HUES64 (cell line): ENCODE measurements around the gene CYLD.
A peak's percentile ranks its signal among the peaks of the same experiment; 100 is the strongest.

Experiments used
- H3K27ac ChIP-seq: 2 replicates; pipeline ENCODE4 v1.7.0; 2013; ENCODE audit warnings: low read depth, low read length, inconsistent platforms
- H3K27me3 ChIP-seq: 2 replicates; pipeline ENCODE4 v1.6.1; 2013; ENCODE audit warnings: mild to moderate bottlenecking, low read length; ENCODE audit not compliant: insufficient read depth
- H3K36me3 ChIP-seq: 2 replicates; pipeline ENCODE4 v1.6.1; 2013; ENCODE audit warnings: mild to moderate bottlenecking, low read length; ENCODE audit not compliant: insufficient read depth
- H3K4me1 ChIP-seq: 2 replicates; pipeline ENCODE4 v1.6.1; 2013; ENCODE audit warnings: mild to moderate bottlenecking, low read length, moderate library complexity; ENCODE audit not compliant: insufficient read depth
- H3K4me3 ChIP-seq: 2 replicates; pipeline ENCODE4 v1.5.1; 2013; ENCODE audit warnings: mild to moderate bottlenecking, low read length, moderate library complexity
- H3K9ac ChIP-seq: 2 replicates; pipeline ENCODE4 v1.6.1; 2013; ENCODE audit warnings: mild to moderate bottlenecking, low read depth, low read length
- H3K9me3 ChIP-seq: 2 replicates; pipeline ENCODE4 v1.6.1; 2013; ENCODE audit warnings: low read depth, low read length; ENCODE audit not compliant: insufficient read depth
- WGBS: fragments of 150-250, 120-280 bp; methylation state at CpG from one replicate; pipeline ENCODE4 v1.1.7; 2013; ENCODE audit warnings: missing lambda C conversion rate; 5-methylcytosine and 5-hydroxymethylcytosine counted together

Gene CYLD

GRCh38 chr16:50789757-50790156 lies 47.9 kb downstream of the CYLD start:
- Histone ChIP-seq H3K36me3 (no peaks in the 10 kb centered on the region), H3K27me3 (no peaks in the 10 kb centered on the region)

GRCh38 chr16:50791522-50791921 lies 49.6 kb downstream of the CYLD start:
- no peaks in the 10 kb centered on the region for H3K36me3 ChIP-seq
- 98% methylated on average over 2 of the region's 2 CpGs for WGBS
- H3K4me3 ChIP-seq = no peak overlapping the region
- H3K9ac ChIP-seq = no peak overlapping the region
- H3K9me3 ChIP-seq = peaks cover 15% of the 10 kb centered on the region
- H3K4me1 ChIP-seq = no peaks in the 10 kb centered on the region
- H3K27me3 ChIP-seq = no peaks in the 10 kb centered on the region
- no peak overlapping the region for H3K27ac ChIP-seq

More at GRCh38 chr16:50789757-50790156, 47.9 kb downstream of the CYLD start:
- peaks cover 15% of the 10 kb centered on the region for H3K9me3 ChIP-seq
- no peaks in the 10 kb centered on the region for H3K4me1 ChIP-seq
- no peak overlapping the region for H3K4me3 ChIP-seq
- no peak overlapping the region for H3K27ac ChIP-seq
- no peak overlapping the region for H3K9ac ChIP-seq

- H3K4me1 ChIP-seq = no peaks in the 10 kb centered on the region
- H3K36me3 ChIP-seq = no peaks in the 10 kb centered on the region
- H3K27ac ChIP-seq = no peak overlapping the region
- WGBS = 90% methylated on average over 1 of the region's 1 CpG
- no peaks in the 10 kb centered on the region for H3K9me3 ChIP-seq
- no peaks in the 10 kb centered on the region for H3K27me3 ChIP-seq
- H3K4me3 ChIP-seq = no peak overlapping the region
- H3K9ac ChIP-seq = no peak overlapping the region
These were observed 54.9 kb downstream of the CYLD start for GRCh38 chr16:50796829-50797228.

GRCh38 chr16:50797456-50797855 lies 55.6 kb downstream of the CYLD start:
- Histone ChIP-seq H3K9me3 (no peaks in the 10 kb centered on the region), H3K4me3 (no peak overlapping the region), H3K27me3 (no peaks in the 10 kb centered on the region), H3K4me1 (no peaks in the 10 kb centered on the region), H3K27ac (no peak overlapping the region), H3K36me3 (no peaks in the 10 kb centered on the region), H3K9ac (no peak overlapping the region)
- 95% methylated on average over 2 of the region's 2 CpGs for WGBS

GRCh38 chr16:50800074-50800473 lies 58.2 kb downstream of the CYLD start:
- no peak overlapping the region for H3K4me3 ChIP-seq
- H3K27me3 ChIP-seq = no peaks in the 10 kb centered on the region
- no peak overlapping the region for H3K27ac ChIP-seq
- 89% methylated on average over 4 of the region's 4 CpGs for WGBS
- peaks cover 5% of the 10 kb centered on the region; the same call in 1 of the 2 replicates for H3K4me1 ChIP-seq
- no peak overlapping the region for H3K9ac ChIP-seq
- no peaks in the 10 kb centered on the region for H3K36me3 ChIP-seq
- no peaks in the 10 kb centered on the region for H3K9me3 ChIP-seq

- Histone ChIP-seq H3K27ac (no peak overlapping the region), H3K9me3 (no peaks in the 10 kb centered on the region), H3K27me3 (no peaks in the 10 kb centered on the region), H3K4me3 (no peak overlapping the region), H3K36me3 (no peaks in the 10 kb centered on the region), H3K4me1 (peaks cover 5% of the 10 kb centered on the region; the same call in 1 of the 2 replicates), H3K9ac (no peak overlapping the region)
- WGBS = 74% methylated on average over 2 of the region's 2 CpGs
These were observed 59.1 kb downstream of the CYLD start for GRCh38 chr16:50801036-50801435.

- Histone ChIP-seq H3K36me3 (no peaks in the 10 kb centered on the region), H3K9me3 (no peaks in the 10 kb centered on the region), H3K27me3 (no peaks in the 10 kb centered on the region), H3K4me1 (peaks cover 5% of the 10 kb centered on the region; the same call in 1 of the 2 replicates), H3K27ac (no peak overlapping the region), H3K4me3 (no peak overlapping the region), H3K9ac (no peak overlapping the region)
- WGBS = 99% methylated on average over 6 of the region's 6 CpGs
These were observed 60.1 kb downstream of the CYLD start for GRCh38 chr16:50802000-50802399.

GRCh38 chr16:50802961-50803360 lies 61.1 kb downstream of the CYLD start:
- H3K4me1 ChIP-seq = peaks cover 5% of the 10 kb centered on the region; the same call in 1 of the 2 replicates
- no peak overlapping the region for H3K27ac ChIP-seq
- no peaks in the 10 kb centered on the region for H3K27me3 ChIP-seq
- H3K9me3 ChIP-seq = no peaks in the 10 kb centered on the region
- H3K9ac ChIP-seq = no peak overlapping the region
- 85% methylated on average over 8 of the region's 8 CpGs for WGBS
- H3K36me3 ChIP-seq = no peaks in the 10 kb centered on the region
- H3K4me3 ChIP-seq = no peak overlapping the region

GRCh38 chr16:50804290-50804907 lies 62.5 kb downstream of the CYLD start:
- no peaks in the 10 kb centered on the region for H3K9me3 ChIP-seq
- no peaks in the 10 kb centered on the region for H3K36me3 ChIP-seq
- H3K27ac ChIP-seq = no peak overlapping the region
- 90% methylated on average over 9 of the region's 10 CpGs for WGBS
- H3K4me1 ChIP-seq = peaks cover 12% of the 10 kb centered on the region
- no peaks in the 10 kb centered on the region for H3K27me3 ChIP-seq
- H3K9ac ChIP-seq = no peak overlapping the region
- no peak overlapping the region for H3K4me3 ChIP-seq

- H3K36me3 ChIP-seq = no peaks in the 10 kb centered on the region
- H3K27me3 ChIP-seq = no peaks in the 10 kb centered on the region
- 27% methylated on average over 26 of the region's 26 CpGs for WGBS
- H3K4me1 ChIP-seq = peaks cover 14% of the 10 kb centered on the region
- no peak overlapping the region for H3K9ac ChIP-seq
- H3K27ac ChIP-seq = no peak overlapping the region
- peak overlapping the region; percentile 51 for H3K4me3 ChIP-seq
- H3K9me3 ChIP-seq = no peaks in the 10 kb centered on the region
These were observed 64.5 kb downstream of the CYLD start for GRCh38 chr16:50806099-50807062.

GRCh38 chr16:50808929-50809538 lies 67.1 kb downstream of the CYLD start:
- Histone ChIP-seq H3K36me3 (no peaks in the 10 kb centered on the region), H3K9ac (no peak overlapping the region), H3K27me3 (no peaks in the 10 kb centered on the region), H3K27ac (no peak overlapping the region), H3K4me1 (peaks cover 14% of the 10 kb centered on the region), H3K4me3 (no peak overlapping the region), H3K9me3 (no peaks in the 10 kb centered on the region)
- WGBS = 54% methylated on average over 9 of the region's 9 CpGs
